ENCODE measurements around the gene UBE2H.
"Not testable (repeated sequence)": the region's sequence is repeated elsewhere in the genome, so short reads cannot be mapped to it uniquely, and the experiment has no call there.

Gene UBE2H

GRCh38 chr7:129804890-129805719 is 147.7 kb downstream of the UBE2H start:
- no peak for FAIRE-seq

GRCh38 chr7:129804111-129804889 is 148.5 kb downstream of the UBE2H start:
- FAIRE-seq, result no peak

DNA sequence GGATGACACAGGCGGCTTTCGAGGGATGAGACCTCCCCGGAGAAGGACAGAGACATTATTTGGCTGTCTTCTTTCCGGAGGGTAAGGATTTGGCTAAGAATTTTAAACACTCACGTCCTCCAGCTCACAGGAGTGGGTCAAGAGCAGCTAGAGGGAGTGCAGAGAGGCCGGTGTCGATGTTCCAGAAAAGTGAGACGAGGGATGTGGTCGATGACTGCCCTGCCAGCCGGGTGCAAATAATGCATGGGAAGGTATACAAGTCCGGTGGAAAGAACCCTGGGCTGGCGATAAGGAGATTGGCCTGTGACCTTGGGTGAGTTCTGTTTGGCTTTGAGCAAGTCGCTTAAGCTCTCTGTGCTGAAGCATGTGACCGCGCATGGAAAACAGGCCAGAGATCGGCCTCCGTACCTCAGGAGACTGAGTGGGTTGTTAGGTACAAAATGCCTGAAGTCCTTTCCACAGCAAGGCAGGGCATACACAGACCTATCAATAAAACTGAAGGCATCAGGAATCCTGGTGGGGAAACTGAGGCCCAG is 149.1 kb downstream of the UBE2H start:
- FAIRE-seq, result no peak

DNA sequence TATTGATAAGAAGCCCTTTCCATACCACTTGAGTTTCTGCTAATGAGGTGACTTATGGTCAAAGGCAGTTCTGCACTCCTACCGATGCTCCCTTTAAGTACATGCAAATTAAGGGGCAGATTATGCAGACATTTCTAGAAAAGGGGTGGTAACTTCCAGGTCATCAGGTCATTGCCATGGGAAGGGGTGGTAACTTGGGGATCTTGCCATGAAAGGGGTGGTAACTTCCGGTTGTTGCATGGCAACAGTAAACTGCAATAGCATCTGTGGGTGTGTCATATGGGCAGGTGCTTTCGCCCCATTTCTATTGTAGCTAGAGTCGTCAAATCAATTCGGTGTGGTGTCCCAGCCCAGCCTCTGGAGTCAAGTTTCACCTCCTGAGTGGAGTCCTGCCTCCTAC is 150.9 kb downstream of the UBE2H start:
- FAIRE-seq, result no peak

DNA sequence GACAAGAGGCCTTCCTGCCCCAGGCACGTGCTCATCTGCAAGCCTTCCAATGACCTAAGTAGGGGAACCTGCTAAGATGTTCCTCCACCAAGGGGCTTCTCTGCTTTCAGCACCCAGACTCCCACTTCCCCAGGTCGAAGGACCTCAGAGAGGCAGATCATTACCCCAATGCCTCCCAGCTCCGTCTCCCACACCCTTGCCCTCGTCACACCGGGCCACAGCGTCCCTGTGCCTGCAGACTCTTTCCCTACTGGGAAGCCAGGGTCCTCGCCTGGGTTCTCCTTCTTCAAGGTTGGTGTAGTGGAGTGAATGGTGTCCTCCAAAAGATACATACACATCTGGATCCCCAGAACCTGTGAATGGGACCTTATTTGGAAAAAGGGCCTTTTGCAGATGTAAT is 151.9 kb downstream of the UBE2H start:
- no peak for FAIRE-seq

GRCh38 chr7:129799350-129799955 is 153.3 kb downstream of the UBE2H start:
- no peak for FAIRE-seq

DNA sequence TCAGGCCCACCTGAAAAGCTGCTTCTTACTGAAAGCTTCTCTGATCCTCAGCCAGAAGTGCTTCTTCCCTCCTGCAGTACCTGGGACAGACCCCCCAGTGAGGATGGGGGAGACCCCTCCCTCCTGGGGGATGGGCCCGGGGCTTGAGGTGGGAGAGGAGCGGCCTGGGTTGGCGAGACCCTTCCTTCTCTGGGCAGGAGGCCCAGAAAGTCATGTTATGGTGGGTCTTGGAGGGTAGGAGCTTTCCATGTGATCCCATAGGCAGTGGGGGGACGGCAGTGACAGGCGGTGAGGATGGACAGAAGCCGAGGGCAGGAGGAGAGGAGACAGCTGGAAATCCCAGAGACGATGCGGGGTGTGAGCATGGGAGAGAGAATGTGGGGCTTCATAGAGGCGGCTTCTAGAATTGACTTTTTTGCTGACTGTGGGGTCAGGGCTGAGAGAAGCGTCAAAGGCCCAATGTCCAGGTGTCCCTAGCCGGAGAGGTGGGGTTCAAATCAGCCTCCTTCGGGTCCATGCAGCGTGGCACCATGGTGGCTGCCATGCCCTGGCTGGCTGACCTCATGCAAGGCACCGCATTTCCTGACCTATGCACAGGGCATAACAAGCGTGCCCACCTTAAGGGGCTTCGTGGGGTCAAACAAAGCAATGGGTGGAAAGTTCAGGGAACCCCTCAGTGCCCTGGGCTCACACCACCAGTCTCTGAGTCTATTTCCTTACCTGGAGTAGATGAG is 154.0 kb downstream of the UBE2H start:
- FAIRE-seq, result no peak

DNA sequence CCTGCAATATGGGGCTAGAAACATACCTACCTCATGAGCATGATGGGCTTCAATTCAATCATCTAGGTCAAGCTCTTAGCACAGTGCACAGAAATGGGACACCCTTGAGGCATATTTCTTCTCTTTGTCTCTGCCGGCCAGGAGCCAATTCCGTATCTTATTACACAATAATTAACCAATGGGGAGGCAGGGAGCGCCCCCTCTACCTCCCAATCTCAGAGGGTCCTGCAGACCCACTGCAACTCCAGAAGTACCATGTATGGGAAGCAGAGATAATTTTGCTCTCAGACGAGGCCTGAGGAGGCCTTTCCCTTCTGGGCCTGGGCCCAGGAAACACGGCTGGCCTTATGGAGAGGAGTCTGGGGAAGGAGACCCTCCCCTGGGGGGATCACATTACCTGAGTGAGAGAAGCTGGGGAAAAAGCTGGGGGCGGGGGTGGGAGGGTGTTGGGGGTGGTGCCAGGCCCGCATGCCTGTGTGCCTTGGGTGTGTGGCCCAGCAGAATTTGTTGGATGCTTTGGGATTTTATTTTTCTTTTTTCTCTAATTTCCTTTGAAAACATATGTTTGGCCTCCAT is 155.5 kb downstream of the UBE2H start:
- no peak for FAIRE-seq

GRCh38 chr7:129796186-129796775 is 156.5 kb downstream of the UBE2H start:
- FAIRE-seq, result no peak

- FAIRE-seq, result not testable (repeated sequence)
Measured at GRCh38 chr7:129794461-129794860, 158.3 kb downstream of the UBE2H start.

DNA sequence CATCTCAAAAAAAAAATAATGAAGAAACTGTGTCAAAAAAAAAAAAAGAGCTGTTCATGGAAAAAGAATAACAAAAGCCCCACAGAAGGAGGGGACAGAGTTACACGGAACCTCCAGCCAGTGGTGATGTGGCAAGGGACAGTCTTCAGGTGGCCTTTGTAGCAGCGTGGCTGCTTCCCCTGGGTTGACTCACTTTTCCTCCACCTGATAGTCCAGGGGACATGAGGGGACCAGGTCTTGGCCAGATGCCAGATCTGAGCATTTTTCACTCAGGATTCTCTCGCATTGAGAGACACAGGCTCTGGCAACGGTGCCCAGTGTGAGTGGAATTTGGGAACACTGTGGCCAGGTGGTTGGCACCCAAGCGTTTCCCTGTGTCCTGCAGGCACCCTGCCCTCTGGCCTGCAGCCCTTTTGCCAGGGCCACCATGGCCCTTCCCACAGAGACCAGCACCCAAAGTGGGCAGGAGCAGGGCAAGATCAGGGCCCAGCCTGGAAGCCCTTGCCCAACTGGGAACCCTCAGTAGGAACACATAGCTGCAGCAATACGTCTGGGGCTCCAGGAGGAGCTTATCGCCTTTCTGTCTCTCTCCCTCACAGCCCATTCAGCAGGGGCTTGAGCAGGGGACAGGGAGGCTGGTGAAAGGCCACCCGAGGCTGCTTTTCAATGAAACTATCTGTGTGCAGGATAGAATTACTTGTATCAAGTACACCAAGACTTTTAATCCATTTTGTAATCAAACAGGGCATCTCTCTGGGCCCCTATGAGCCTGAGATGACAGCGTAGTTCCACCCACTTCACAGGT is 159.1 kb downstream of the UBE2H start:
- FAIRE-seq, result no peak

- no peak for FAIRE-seq
Measured at GRCh38 chr7:129792721-129793120, 160.0 kb downstream of the UBE2H start.

DNA sequence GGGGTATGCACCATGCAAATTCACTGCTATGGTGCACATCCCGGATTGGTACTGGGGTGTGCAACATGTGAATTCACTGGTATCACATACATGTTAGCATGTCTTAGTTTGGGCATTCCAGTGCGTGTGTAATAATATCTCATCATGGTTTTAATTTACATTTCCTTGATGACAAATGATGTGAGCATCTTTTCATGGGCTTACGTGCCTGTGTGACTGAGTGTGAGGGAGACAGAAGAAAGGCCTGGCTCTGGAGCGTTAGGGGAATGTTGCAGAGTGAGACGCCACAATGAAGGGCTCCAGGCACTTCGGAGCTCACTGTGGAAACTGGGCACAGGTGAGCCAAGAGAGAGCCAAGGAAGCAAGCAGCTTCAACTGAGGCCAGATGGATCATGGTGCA is 162.6 kb downstream of the UBE2H start:
- FAIRE-seq, result no peak

- FAIRE-seq, result no peak
Measured at GRCh38 chr7:129789652-129790051, 163.1 kb downstream of the UBE2H start.

GRCh38 chr7:129789000-129789399 is 163.8 kb downstream of the UBE2H start:
- FAIRE-seq, result no peak

GRCh38 chr7:129786825-129787563 is 165.8 kb downstream of the UBE2H start:
- no peak for FAIRE-seq

DNA sequence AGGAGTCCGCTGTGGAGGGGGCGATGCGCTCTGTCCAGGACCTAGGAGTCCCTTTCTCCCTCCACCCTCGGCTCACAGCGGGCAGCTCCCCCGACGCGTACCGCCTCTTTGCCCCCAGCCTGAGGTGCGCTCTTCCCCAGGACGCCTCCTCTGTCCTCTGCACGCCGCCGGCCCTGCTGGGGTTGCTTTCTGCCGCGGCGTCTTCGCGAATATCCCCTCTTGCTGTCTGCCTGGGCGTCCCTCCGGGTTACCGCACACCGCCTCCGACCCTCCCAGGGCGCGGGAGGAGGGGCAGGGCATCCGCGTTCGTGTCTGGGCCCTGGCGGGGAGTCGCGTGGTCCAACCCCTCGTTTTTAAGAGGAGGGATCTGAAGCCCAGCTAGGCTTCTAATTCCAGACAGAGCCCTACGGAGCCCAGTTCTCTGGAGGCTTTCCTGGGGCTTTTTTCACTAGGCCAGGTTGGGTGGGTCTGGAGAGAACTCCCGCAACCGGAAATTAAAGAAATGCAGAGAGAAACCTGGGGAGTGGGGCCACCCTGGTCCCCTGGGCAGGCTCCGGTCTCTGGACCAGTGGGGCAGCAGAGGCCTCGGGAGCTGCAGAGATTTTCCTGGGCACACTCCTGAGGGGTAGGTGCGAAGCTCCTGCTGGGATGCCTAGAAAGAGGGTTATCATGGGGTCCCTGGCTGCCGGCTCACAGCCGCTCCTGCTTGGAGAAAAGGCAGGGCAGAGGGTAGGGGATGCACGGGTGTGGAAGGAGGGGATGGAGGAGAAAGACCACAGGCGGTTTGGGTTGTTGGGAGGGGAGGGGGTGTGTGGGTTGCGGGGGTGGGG is 166.9 kb downstream of the UBE2H start:
- no peak for FAIRE-seq

GRCh38 chr7:129784783-129785684 is 167.7 kb downstream of the UBE2H start:
- FAIRE-seq, result no peak

All from endometrium (tissue), 2 donors.